BLaER1 treated with 17β-estradiol and CSF1 and Interleukin-3, amounts not matched to agents 10 nM and 100 nM (cell line): ENCODE measurements around the gene ROR2.

Source experiments
- H3K27ac ChIP-seq, 11 experiments: shearing (Covaris generic); formaldehyde crosslinking; 2 replicates each; pipeline ENCODE4 v1.8.1; 2022
- H3K27me3 ChIP-seq, 11 experiments: shearing (Covaris generic); formaldehyde crosslinking; 2 replicates each; pipeline ENCODE4 v1.8.1; 2022
- H3K36me3 ChIP-seq, 11 experiments: shearing (Covaris generic); formaldehyde crosslinking; 2 replicates each; pipeline ENCODE4 v1.8.1; 2022
- H3K4me1 ChIP-seq, 10 experiments: shearing (Covaris generic); formaldehyde crosslinking; 2 replicates each; pipeline ENCODE4 v1.8.1; 2022
- H3K4me2 ChIP-seq, 11 experiments: shearing (Covaris generic); formaldehyde crosslinking; 2 replicates each; pipeline ENCODE4 v1.8.1; 2022
- H3K4me3 ChIP-seq, 10 experiments: shearing (Covaris generic); formaldehyde crosslinking; 2 replicates each; pipeline ENCODE4 v1.8.1; 2022
- H3K9ac ChIP-seq, 11 experiments: shearing (Covaris generic); formaldehyde crosslinking; 2 replicates each; pipeline ENCODE4 v1.8.1; 2022
- H3K9me3 ChIP-seq, 11 experiments: shearing (Covaris generic); formaldehyde crosslinking; replicated peaks in 1 of 11; 2 replicates each; pipeline ENCODE4 v1.8.1; 2022
- H4K20me1 ChIP-seq, 11 experiments: shearing (Covaris generic); formaldehyde crosslinking; 2 replicates each; pipeline ENCODE4 v1.8.1; 2022
- Cebpa-rat ChIP-seq, 11 experiments: shearing (Covaris generic); IDR thresholded peaks; 2 replicates each; pipeline ENCODE4 v1.8.1; 2022

The ROR2 gene

GRCh38 chr9:91908293-91908623 lies 41.8 kb downstream of the ROR2 start:
- Histone ChIP-seq H3K4me3 (no peak overlapping the region), H3K27ac (no peak overlapping the region)
- TF ChIP-seq Cebpa-rat (IDR thresholded peaks at IDR 0.05) = no peak

GRCh38 chr9:91907484-91908292 lies 42.3 kb downstream of the ROR2 start:
- H3K9me3 ChIP-seq = no peaks in the 10 kb centered on the region
- no peak for TF ChIP-seq Cebpa-rat (IDR thresholded peaks at IDR 0.05)
- no peaks in the 10 kb centered on the region for H3K36me3 ChIP-seq
- H3K27ac ChIP-seq = no peak overlapping the region
- H3K4me3 ChIP-seq = no peak overlapping the region
- H3K9ac ChIP-seq = no peak overlapping the region
- peaks cover 0 to 13% (median 0%) of the 10 kb centered on the region in 11 experiments; a peak in 2 of 22 replicates for H3K27me3 ChIP-seq
- peaks cover 64 to 77% (median 74%) of the 10 kb centered on the region in 10 experiments for H3K4me1 ChIP-seq
- peak overlapping the region; percentile 0 to 94 (median 83); a peak in 17 of 22 replicates for H3K4me2 ChIP-seq
- H4K20me1 ChIP-seq = 0 out of 22 replicates have a peak, but pooled peaks cover 0 to 5% (median 0%) of the 10 kb centered on the region in 11 experiments

More at GRCh38 chr9:91908293-91908623, 41.8 kb downstream of the ROR2 start:
- peaks cover 0 to 13% (median 0%) of the 10 kb centered on the region in 11 experiments; a peak in 2 of 22 replicates for H3K27me3 ChIP-seq
- H3K4me2 ChIP-seq = peak overlapping the region; percentile 0 to 94 (median 58); a peak in 17 of 22 replicates
- no peak overlapping the region for H3K9ac ChIP-seq
- no peaks in the 10 kb centered on the region for H3K36me3 ChIP-seq
- peaks cover 60 to 72% (median 68%) of the 10 kb centered on the region in 10 experiments for H3K4me1 ChIP-seq
- 0 out of 22 replicates have a peak, but pooled peaks cover 0 to 5% (median 0%) of the 10 kb centered on the region in 11 experiments for H4K20me1 ChIP-seq
- H3K9me3 ChIP-seq = no peaks in the 10 kb centered on the region

GRCh38 chr9:91905991-91906469 lies 44.0 kb downstream of the ROR2 start:
- no peak for TF ChIP-seq Cebpa-rat (IDR thresholded peaks at IDR 0.05)
- Histone ChIP-seq H3K9ac (peak overlapping the region in 8 of 11 experiments; percentile 12 to 51 (median 36); a peak in 10 of 22 replicates), H4K20me1 (0 out of 22 replicates have a peak, but pooled peaks cover 0 to 5% (median 0%) of the 10 kb centered on the region in 11 experiments), H3K27me3 (peaks cover 0 to 24% (median 0%) of the 10 kb centered on the region in 11 experiments; a peak in 2 of 22 replicates), H3K4me1 (peaks cover 68 to 85% (median 80%) of the 10 kb centered on the region in 10 experiments), H3K4me2 (peak overlapping the region; percentile 76 to 94 (median 88)), H3K36me3 (no peaks in the 10 kb centered on the region), H3K27ac (peak overlapping the region in 1 of 11 experiments; percentile 7; a peak in 1 of 22 replicates), H3K9me3 (no peaks in the 10 kb centered on the region), H3K4me3 (peak overlapping the region; percentile 36 to 66 (median 51); a peak in 19 of 20 replicates)

GRCh38 chr9:91905237-91905650 lies 44.8 kb downstream of the ROR2 start:
- peaks cover 0 to 5% (median 0%) of the 10 kb centered on the region in 11 experiments; a peak in 1 of 22 replicates for H4K20me1 ChIP-seq
- no peaks in the 10 kb centered on the region for H3K9me3 ChIP-seq
- peaks cover 0 to 27% (median 0%) of the 10 kb centered on the region in 11 experiments; a peak in 2 of 22 replicates for H3K27me3 ChIP-seq
- H3K36me3 ChIP-seq = no peaks in the 10 kb centered on the region
- no peak for TF ChIP-seq Cebpa-rat (IDR thresholded peaks at IDR 0.05)
- peaks cover 73 to 91% (median 85%) of the 10 kb centered on the region in 10 experiments for H3K4me1 ChIP-seq
- peak overlapping the region; percentile 76 to 94 (median 88); a peak in 19 of 22 replicates for H3K4me2 ChIP-seq
- peak overlapping the region in 1 of 10 experiments; percentile 36; a peak in 1 of 20 replicates for H3K4me3 ChIP-seq
- peak overlapping the region in 2 of 11 experiments; percentile 7 to 49; a peak in 3 of 22 replicates for H3K27ac ChIP-seq
- peak overlapping the region in 2 of 11 experiments; percentile 28 to 40; a peak in 1 of 22 replicates for H3K9ac ChIP-seq

GRCh38 chr9:91904588-91905236 lies 45.3 kb downstream of the ROR2 start:
- H3K4me3 ChIP-seq = no peak overlapping the region
- H3K4me1 ChIP-seq = peaks cover 77 to 97% (median 90%) of the 10 kb centered on the region in 10 experiments
- peaks cover 0 to 5% (median 0%) of the 10 kb centered on the region in 11 experiments; a peak in 1 of 22 replicates for H4K20me1 ChIP-seq
- no peak overlapping the region for H3K9ac ChIP-seq
- no peak for TF ChIP-seq Cebpa-rat (IDR thresholded peaks at IDR 0.05)
- H3K27ac ChIP-seq = peak overlapping the region in 1 of 11 experiments; percentile 26; a peak in 2 of 22 replicates
- no peaks in the 10 kb centered on the region for H3K36me3 ChIP-seq
- H3K4me2 ChIP-seq = peak overlapping the region; percentile 19 to 94 (median 50); a peak in 18 of 22 replicates
- peaks cover 0 to 30% (median 0%) of the 10 kb centered on the region in 11 experiments; a peak in 4 of 22 replicates for H3K27me3 ChIP-seq
- no peaks in the 10 kb centered on the region for H3K9me3 ChIP-seq

GRCh38 chr9:91903126-91903911 lies 46.7 kb downstream of the ROR2 start:
- Histone ChIP-seq H3K4me3 (no peak overlapping the region), H3K36me3 (no peaks in the 10 kb centered on the region), H3K27me3 (peaks cover 0 to 30% (median 0%) of the 10 kb centered on the region in 11 experiments; a peak in 4 of 22 replicates), H3K9ac (peak overlapping the region in 1 of 11 experiments; percentile 16; a peak in 1 of 22 replicates), H4K20me1 (peaks cover 0 to 5% (median 0%) of the 10 kb centered on the region in 11 experiments; a peak in 1 of 22 replicates), H3K9me3 (no peaks in the 10 kb centered on the region), H3K27ac (peak overlapping the region in 2 of 11 experiments; percentile 33 to 39; a peak in 4 of 22 replicates), H3K4me2 (peak overlapping the region; percentile 19 to 94 (median 50)), H3K4me1 (peaks cover 81 to 100% (median 92%) of the 10 kb centered on the region in 10 experiments)
- no peak for TF ChIP-seq Cebpa-rat (IDR thresholded peaks at IDR 0.05)

- Histone ChIP-seq H3K4me1 (peaks cover 83 to 100% (median 93%) of the 10 kb centered on the region in 10 experiments), H3K27ac (no peak overlapping the region; a peak in 1 of 22 replicates), H3K9ac (no peak overlapping the region), H3K27me3 (peaks cover 0 to 25% (median 0%) of the 10 kb centered on the region in 11 experiments; a peak in 4 of 22 replicates), H4K20me1 (peaks cover 0 to 5% (median 0%) of the 10 kb centered on the region in 11 experiments; a peak in 1 of 22 replicates), H3K4me3 (no peak overlapping the region), H3K36me3 (no peaks in the 10 kb centered on the region), H3K4me2 (peak overlapping the region in 6 of 11 experiments; percentile 50 to 94 (median 80); a peak in 15 of 22 replicates), H3K9me3 (no peaks in the 10 kb centered on the region)
- TF ChIP-seq Cebpa-rat (IDR thresholded peaks at IDR 0.05) = no peak
Observed at GRCh38 chr9:91902475-91903125, 47.4 kb downstream of the ROR2 start.
